Frontal cortex (tissue), 4 donors: ENCODE results near the gene PNPLA8. TPM values are rescaled to one million over a fixed set of nuclear protein-coding genes. Genes with fewer than 3 reads are reported as not detected.
"Not testable (repeated sequence)": the region's sequence is repeated elsewhere in the genome, so short reads cannot be mapped to it uniquely, and the experiment has no call there.

Experiments
- DNase-seq, 2 donors: peaks; one replicate each; pipeline ENCODE4 v3.0.0; 2012; ENCODE audit warnings: low spot score in 2 of 2
- FAIRE-seq: peaks from 2 replicates; lab custom pipeline; 2012; peaks lifted over from hg19 to GRCh38; lab: Jason Lieb, UNC
- total RNA-seq: library from RNA; depleted of rRNA; stranded (reverse); fragments of >200 nt; gene quantifications from one replicate; pipeline ENCODE4 v1.2.3, GENCODE V29; 2014
- donor health status: control.
- donor health status: control.
- donor health status: control.

PNPLA8 gene
- total RNA-seq: 85.6 TPM

DNA sequence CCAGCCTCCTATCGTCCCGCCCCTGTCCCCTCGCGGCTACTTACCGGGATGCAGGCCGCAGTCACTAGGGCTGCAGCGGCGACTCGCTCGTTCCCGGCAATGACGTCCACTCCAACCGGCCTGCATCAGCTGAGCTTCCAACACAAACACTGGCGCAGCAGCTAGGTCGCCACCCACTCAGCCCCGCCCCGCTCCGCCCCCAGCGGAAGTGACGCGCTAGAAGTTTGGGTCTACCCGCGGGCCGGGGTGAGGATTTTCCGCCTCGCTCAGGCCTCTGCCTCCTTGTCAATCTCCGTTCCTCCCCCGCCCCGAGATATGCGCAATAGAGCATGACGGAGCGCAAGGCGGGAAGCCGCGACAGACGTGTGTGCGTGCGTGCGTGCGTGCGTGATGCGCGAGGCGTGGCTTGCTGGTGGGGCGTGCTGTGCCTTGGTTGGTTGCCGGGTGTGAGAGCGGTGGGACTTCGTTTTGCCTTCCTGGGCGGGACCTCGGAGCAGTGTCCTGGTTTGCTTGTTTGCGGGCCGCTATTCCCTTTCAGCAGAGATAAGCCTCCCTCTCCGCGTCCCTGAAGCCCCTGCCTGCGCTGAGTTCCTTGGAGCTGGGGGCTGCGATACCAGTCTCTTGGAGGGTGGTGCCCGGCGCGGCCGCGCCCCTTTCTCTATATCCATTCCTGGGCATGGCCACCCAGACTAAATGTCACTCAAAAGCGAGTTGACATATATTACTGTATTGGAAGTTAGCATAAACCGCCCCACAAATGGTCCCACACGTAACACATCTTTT, at the start of gene PNPLA8:
Gene PNPLA8 (minus strand): TSS at position 151 of the 783 bp plus-strand sequence. CDS start 10,644 bp downstream, outside the sequence.
- peak; percentile 87 to 93 for DNase-seq
- FAIRE-seq: peak; percentile 96

DNA sequence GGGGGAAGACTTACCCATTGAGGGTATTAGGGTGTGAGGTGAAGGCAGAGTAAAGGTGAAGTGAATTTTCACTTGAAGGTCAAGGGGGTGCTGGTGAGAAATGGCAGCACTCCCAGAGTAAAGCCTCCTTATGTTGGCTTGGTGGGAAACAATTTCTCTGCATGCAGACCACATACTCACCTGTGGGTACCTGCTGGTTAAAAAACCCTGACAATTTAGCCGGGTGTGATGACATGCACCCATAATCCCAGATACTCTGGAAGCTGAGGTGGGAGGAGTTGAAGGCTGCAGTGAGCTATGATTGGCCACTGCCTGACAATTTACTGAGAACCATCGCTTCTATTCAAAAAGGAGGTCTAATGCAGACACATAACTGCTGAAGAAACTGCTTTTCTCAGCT, 49.2 kb upstream of the PNPLA8 start:
- DNase-seq (no peak), FAIRE-seq (no peak)

GRCh38 chr7:108572480-108572879, 46.5 kb upstream of the PNPLA8 start:
- DNase-seq (no peak), FAIRE-seq (no peak)

- peak in 1 of 2 donors; percentile 24 for DNase-seq
- FAIRE-seq: no peak
These were observed 44.3 kb upstream of the PNPLA8 start for GRCh38 chr7:108570146-108570755.

DNA sequence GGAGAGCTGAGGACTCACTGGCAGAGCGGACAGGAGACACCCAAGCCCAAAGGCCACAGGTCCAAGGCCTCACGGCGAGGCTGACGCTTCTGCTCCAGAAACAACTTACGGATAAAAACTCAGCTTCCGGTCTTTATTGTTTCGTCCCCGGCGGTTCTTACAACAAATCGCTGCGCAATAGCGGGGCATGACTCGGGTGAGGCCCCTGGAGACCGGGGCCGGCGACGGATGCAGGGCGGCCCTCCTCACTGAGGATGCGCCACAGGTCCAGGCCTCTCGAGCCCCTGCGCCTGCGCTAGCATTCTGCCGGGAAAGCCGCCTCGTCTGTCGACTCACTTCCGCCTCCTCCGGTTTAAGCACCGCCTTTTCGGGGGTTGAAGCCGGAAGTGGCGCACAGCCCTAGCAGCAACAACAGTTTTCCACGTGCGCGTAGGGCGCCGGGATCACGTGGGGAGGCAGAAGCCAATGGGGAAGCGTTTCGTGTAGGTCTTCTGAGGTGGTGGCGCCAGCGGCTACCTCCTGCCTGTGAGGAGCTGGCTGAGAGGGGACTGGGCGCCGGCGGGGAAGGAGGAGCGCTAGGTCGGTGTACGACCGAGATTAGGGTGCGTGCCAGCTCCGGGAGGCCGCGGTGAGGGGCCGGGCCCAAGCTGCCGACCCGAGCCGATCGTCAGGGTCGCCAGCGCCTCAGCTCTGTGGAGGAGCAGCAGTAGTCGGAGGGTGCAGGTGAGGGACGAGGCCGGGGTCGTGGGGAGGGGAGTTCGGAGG, 43.6 kb upstream of the PNPLA8 start, which contains the start of the genes DNAJB9 and THAP5:
Gene DNAJB9 (plus strand): TSS at position 494 of the 765 bp plus-strand sequence. CDS start 1,853 bp downstream, outside the sequence.
Gene THAP5 (minus strand): TSS at position 326 of the 765 bp plus-strand sequence. CDS start 137 bp downstream, at position 189.
- DNase-seq (peak; percentile 92 to 96), FAIRE-seq (peak; percentile 76)

DNA sequence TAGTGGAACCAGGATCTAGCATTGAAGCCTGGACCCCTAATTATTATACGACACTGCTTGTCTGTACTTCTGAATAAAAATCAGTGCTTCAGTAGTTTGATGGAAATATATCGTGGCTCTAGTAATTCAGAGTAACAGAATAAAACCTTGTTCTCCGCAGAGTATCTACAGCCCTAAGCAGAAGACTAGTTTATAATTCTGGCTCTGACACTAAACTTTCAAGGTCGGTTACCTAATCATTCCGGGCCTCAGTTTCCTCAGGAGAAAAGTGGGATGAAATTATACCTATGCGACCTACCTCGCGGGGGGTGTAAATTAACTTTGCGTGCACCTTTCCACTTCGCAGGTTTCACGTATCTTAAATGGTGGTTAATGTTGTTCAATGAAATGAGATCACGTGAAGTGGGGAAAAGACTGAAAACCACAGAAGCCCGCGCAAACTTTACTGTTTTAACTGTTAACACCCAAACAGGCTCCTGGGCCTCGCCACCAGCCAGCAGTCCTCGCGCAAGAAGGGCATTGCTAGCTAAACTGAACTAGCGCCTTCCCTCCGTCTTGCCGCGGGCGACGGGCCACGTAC, 43.0 kb upstream of the PNPLA8 start:
- FAIRE-seq (no peak), DNase-seq (no peak)

- FAIRE-seq: no peak
- no peak for DNase-seq
These were observed 40.1 kb upstream of the PNPLA8 start for GRCh38 chr7:108565987-108566386.

- FAIRE-seq: no peak
- DNase-seq: no peak
These were observed 35.2 kb upstream of the PNPLA8 start for GRCh38 chr7:108561047-108561619.

DNA sequence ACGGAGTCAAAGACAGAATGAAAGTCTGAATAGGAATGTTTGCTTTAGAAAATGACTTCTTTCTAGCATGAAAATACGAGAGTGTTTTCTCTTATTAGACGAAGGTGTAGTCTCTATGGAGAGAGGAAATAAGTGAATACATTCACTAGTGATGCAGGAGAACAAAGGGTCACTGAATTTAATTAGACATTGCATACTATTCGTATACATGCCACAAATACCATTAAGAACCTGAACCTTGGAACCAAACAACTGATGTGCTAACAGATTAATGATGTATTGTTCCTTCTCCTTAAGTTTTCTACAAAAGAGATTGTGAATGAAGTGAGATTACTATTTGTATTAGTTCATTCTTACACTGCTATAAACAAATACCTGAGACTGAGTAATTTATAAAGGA, 33.3 kb upstream of the PNPLA8 start:
- no peak for DNase-seq

DNA sequence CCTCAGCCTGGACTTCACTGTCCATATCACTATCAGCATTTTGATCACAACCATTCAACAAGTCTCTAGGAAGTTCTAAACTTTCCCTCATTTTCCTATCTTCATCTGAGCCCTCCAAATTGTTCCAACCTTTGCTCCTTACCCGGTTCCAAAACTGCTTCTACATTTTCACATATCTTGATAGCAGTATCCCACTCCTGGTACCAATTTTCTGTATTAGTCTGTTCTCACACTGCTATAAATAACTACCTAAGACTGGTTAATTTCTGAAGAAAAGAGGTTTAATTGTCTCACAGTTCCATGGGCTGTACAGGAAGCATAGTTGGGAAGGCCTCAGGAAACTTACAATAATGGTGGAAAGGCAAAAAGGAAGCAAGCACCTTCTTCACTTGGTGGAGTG, 31.7 kb upstream of the PNPLA8 start:
- DNase-seq: no peak
- FAIRE-seq: no peak

More for the DNA sequence above, 33.3 kb upstream of the PNPLA8 start:
- FAIRE-seq: no peak

DNA sequence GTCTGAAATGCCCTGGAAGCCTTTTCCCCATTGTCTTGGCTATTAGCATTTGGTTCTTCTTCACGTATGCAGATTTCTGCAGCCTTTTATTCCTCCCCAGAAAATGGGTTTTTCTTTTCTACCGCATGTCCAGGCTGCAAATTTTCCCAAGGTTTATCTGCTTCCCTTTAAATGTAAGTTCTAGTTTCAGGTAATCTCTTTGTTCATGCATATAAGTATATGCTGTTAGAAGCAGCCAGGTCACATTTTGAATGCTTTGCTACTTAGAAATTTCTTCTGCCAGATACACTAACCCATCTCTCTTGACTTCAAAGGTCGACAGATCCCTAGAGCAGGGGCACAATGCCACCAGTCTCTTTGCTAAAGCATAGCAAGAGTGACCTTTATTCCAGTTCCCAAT, 31.3 kb upstream of the PNPLA8 start:
- FAIRE-seq: no peak
- DNase-seq: no peak

DNA sequence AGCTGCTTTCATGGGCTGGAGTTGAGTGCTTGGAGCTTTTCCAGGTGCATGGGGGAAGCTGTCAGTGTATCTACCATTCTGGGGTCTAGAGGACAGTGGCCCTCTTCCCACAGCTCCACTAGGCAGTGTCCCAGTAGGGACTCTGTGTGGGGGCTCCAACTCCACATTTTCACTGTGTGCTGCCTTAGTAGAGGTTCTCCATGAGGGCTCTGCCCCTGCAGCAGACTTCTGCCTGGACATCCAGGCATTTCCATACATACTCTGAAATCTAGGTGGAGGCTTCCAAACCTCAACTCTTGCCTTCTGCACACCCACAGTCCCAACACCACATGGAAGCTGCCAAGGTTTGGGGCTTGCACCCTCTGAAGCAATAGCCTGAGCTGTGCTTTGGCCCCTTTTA, 30.7 kb upstream of the PNPLA8 start:
- not testable (repeated sequence) for DNase-seq, FAIRE-seq

DNA sequence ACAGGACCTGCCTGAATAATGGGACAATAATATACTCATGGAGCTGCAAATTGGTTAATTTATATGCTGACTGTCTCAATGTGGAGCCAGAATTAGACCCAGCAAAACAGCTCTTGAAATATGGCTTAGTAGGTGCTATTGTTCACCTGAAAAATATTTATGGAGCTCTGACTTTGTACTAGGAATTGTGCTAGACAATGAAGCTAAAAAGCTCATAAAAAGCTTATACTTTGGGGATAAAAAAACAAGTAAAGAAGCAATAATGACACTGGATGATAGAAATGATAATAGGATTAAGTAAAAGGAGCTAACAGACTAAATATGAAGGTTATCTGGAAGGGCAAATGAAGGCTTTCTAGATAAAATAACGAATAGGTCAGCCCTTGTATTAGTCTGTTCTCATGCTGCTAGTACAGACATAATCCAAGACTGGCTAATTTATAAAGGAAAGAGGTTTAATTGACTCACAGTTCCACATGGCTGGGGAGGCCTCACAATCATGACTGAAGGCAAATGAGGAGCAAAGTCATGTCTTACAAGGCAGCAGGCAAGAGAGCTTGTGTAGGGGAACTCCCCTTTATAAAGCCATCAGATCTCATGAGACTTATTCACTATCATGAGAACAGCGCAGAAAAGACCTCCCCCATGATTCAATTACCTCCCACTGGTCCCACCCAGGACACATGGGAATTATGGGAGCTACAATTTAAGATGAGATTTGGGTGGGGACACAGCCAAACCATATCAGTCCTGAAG, 22.4 kb upstream of the PNPLA8 start:
- DNase-seq, FAIRE-seq: not testable (repeated sequence)

- DNase-seq: no peak
- FAIRE-seq: no peak
These were observed 15.5 kb upstream of the PNPLA8 start for GRCh38 chr7:108541478-108541877.

DNA sequence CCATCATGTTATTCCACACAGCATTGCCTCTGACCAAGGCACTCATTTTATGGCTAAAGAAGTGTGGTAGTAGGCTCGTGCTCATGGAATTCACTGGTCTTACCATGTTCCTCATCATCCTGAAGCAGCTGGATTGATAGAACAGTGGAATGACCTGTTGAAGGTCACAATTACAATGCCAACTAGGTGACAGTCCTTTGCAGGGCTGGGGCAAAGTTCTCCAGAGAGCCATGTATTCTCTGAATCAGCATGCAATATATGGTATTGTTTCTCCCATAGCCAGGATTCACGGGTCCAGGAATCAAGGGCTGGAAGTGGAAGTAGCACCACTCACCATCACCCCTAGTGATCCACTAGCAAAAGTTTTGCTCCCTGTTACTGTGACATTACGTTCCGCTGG, 12.8 kb upstream of the PNPLA8 start:
- not testable (repeated sequence) for DNase-seq, FAIRE-seq

- DNase-seq, FAIRE-seq: not testable (repeated sequence)
These were observed 12.3 kb upstream of the PNPLA8 start for GRCh38 chr7:108538236-108538635.

- FAIRE-seq: no peak
- DNase-seq: no peak
These were observed 11.3 kb upstream of the PNPLA8 start for GRCh38 chr7:108537229-108537628.

GRCh38 chr7:108535744-108536143, 9.8 kb upstream of the PNPLA8 start:
- DNase-seq: no peak
- no peak for FAIRE-seq

DNA sequence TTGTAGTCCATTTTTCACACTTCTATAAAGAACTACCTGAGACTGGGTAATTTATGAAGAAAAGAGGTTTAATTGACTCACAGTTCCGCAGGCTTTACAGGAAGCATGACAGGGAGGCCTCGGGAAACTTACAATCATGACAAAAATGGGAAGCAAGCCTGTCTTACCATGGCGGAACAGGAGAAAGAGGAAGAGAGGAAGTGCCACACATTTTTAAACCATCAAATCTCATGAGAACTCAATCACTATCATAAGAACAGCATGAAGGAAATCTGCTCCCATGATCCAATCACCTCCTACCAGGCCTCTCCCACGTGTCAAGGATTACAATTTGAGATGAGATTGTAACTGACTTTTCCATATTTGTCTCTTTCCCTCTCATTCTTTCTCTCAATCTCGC, 9.3 kb upstream of the PNPLA8 start:
- DNase-seq (no peak), FAIRE-seq (no peak)
